Measurements from ENCODE around the gene TRPV4.

TRPV4 gene

GRCh38 chr12:109827566-109828550 is 5.3 kb downstream of the TRPV4 start:
- peak; percentile 69 for DNase-seq (ENCODE audit: low spot score)

- no peak for DNase-seq (ENCODE audit: low spot score)
Observed at GRCh38 chr12:109827080-109827479, 6.1 kb downstream of the TRPV4 start.

- DNase-seq (ENCODE audit: low spot score), result no peak
Observed at GRCh38 chr12:109824731-109825130, 8.5 kb downstream of the TRPV4 start.

GRCh38 chr12:109822951-109823411 is 10.2 kb downstream of the TRPV4 start:
- DNase-seq (ENCODE audit: low spot score), result no peak

GRCh38 chr12:109822416-109822815 is 10.8 kb downstream of the TRPV4 start:
- DNase-seq (ENCODE audit: low spot score), result no peak

- DNase-seq (ENCODE audit: low spot score), result no peak
Observed at GRCh38 chr12:109821968-109822367, 11.2 kb downstream of the TRPV4 start.

GRCh38 chr12:109820816-109821381 is 12.3 kb downstream of the TRPV4 start:
- DNase-seq (ENCODE audit: low spot score), result no peak

- no peak for DNase-seq (ENCODE audit: low spot score)
Observed at GRCh38 chr12:109818905-109819500, 14.2 kb downstream of the TRPV4 start.

- DNase-seq (ENCODE audit: low spot score), result no peak
Observed at GRCh38 chr12:109818253-109818652, 14.9 kb downstream of the TRPV4 start.

- DNase-seq (ENCODE audit: low spot score), result no peak
Observed at GRCh38 chr12:109817627-109818231, 15.5 kb downstream of the TRPV4 start.

- DNase-seq (ENCODE audit: low spot score), result no peak
Observed at GRCh38 chr12:109816870-109817269, 16.3 kb downstream of the TRPV4 start.

- no peak for DNase-seq (ENCODE audit: low spot score)
Observed at GRCh38 chr12:109815757-109816617, 17.2 kb downstream of the TRPV4 start.

- no peak for DNase-seq (ENCODE audit: low spot score)
Observed at GRCh38 chr12:109815225-109815624, 18.0 kb downstream of the TRPV4 start.

GRCh38 chr12:109814600-109815150 is 18.5 kb downstream of the TRPV4 start:
- no peak for DNase-seq (ENCODE audit: low spot score)

GRCh38 chr12:109813810-109814416 is 19.3 kb downstream of the TRPV4 start:
- DNase-seq (ENCODE audit: low spot score), result no peak

GRCh38 chr12:109811624-109811995 is 21.6 kb downstream of the TRPV4 start:
- no peak for DNase-seq (ENCODE audit: low spot score)

GRCh38 chr12:109810954-109811623 is 22.1 kb downstream of the TRPV4 start:
- DNase-seq (ENCODE audit: low spot score), result no peak

- no peak for DNase-seq (ENCODE audit: low spot score)
Observed at GRCh38 chr12:109808876-109809646, 24.1 kb downstream of the TRPV4 start.

GRCh38 chr12:109807954-109808643 is 25.1 kb downstream of the TRPV4 start:
- DNase-seq (ENCODE audit: low spot score), result no peak
